NT2/D1 (cell line): Measurements from ENCODE around the gene PDE6B.

ENCODE experiments used
- DNase-seq: peaks from one replicate; pipeline ENCODE4 v3.0.0-alpha.2; 2011; ENCODE audit warnings: low read depth, low spot score
- H3K27me3 ChIP-seq: 2 replicates; pipeline ENCODE4 v1.6.0; 2011; ENCODE audit warnings: mild to moderate bottlenecking; ENCODE audit not compliant: insufficient read length, insufficient read depth
- H3K36me3 ChIP-seq: 2 replicates; pipeline ENCODE4 v1.6.1; 2011; ENCODE audit warnings: mild to moderate bottlenecking, low read length, mixed read lengths; ENCODE audit not compliant: insufficient read depth, insufficient read length
- H3K4me1 ChIP-seq: 2 replicates; pipeline ENCODE4 v1.5.1; 2011; ENCODE audit not compliant: insufficient read depth, insufficient read length
- H3K4me3 ChIP-seq: 2 replicates; pipeline ENCODE4 v1.5.1; 2011; ENCODE audit warnings: low read depth; ENCODE audit not compliant: insufficient read length
- H3K9ac ChIP-seq: 2 replicates; pipeline ENCODE4 v1.6.0; 2011; ENCODE audit warnings: low read depth; ENCODE audit not compliant: insufficient read length
- H3K9me3 ChIP-seq: 2 replicates; pipeline ENCODE4 v1.5.1; 2011; ENCODE audit warnings: mild to moderate bottlenecking, low read length; ENCODE audit not compliant: insufficient read depth
- SUZ12 ChIP-seq: IDR thresholded peaks from 2 replicates; pipeline ENCODE4 v1.6.1; 2011; ENCODE audit not compliant: insufficient read length, insufficient read depth; ENCODE audit errors: extremely low read depth
- YY1 ChIP-seq: IDR thresholded peaks from 2 replicates; pipeline ENCODE4 v1.6.1; 2011; ENCODE audit not compliant: insufficient read length, insufficient read depth
- ZNF274 ChIP-seq: IDR thresholded peaks from 2 replicates; pipeline ENCODE4 v1.6.1; 2011; ENCODE audit warnings: mild to moderate bottlenecking, low read depth, low read length

Gene PDE6B

DNA sequence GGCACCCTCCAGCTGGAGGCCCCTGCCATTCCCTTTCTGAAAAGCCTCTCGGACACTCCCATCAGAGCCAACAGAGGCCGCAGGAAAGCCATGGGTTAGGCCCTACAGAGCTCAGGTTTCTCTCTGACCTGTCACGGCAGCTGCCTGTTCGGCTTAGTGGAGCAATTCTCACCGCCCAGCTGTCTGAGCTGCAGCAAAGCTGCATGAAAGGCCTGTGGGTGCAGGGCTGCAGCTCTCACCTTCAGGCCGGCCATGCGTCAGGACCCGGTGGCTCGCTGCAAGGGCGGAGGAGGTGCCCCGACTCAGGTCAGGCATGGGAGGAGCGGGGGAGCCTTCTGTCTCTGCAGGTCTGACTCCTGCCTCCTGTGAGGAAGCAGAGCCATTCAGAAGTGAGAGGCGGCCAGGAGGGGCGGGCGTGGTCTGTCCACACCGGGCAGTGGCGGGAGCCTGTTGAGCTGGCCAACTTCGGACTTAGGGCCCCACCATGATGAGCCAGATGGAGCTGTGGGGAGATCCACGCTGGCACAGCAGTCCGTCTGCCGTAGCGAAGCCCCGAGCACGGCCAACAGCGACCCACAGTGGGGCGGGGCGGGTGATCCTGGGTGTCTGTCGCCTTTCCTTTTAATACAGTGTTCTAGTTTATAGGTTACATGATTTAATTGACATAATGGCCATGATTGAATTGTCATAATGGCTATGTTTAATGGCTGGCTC, 23.4 kb downstream of the PDE6B start:
- DNase-seq, result no peak
- no peak overlapping the region for H3K4me3 ChIP-seq
- no peaks in the 10 kb centered on the region for H3K36me3 ChIP-seq
- peaks cover 16% of the 10 kb centered on the region for H3K4me1 ChIP-seq
- H3K9ac ChIP-seq, result peak overlapping the region; percentile 68
- H3K27me3 ChIP-seq, result no peaks in the 10 kb centered on the region
- H3K9me3 ChIP-seq, result no peaks in the 10 kb centered on the region
- TF ChIP-seq YY1, result no peak

DNA sequence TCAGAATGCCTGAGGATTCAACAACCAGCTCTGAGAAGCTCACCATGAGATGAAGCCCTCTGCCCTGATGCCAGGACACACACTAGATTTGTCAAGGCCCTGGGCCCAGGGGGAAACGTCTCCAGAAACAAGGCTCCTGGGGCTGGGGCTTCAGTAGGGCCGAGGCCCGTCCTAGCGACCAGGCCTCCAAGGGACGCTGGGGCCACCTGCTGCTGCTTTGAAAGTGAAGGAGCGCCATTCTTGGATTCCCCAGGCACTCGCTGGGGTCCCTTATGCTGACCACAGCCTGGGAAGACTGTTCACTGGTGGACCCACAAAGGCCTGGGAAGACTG, 23.9 kb downstream of the PDE6B start:
- Histone ChIP-seq H3K9me3 (no peaks in the 10 kb centered on the region), H3K4me3 (no peak overlapping the region), H3K4me1 (peaks cover 18% of the 10 kb centered on the region), H3K9ac (no peak overlapping the region), H3K27me3 (no peaks in the 10 kb centered on the region), H3K36me3 (no peaks in the 10 kb centered on the region)
- no peak for DNase-seq
- TF ChIP-seq YY1, result no peak
- TF ChIP-seq SUZ12, result no peak
- no peak for TF ChIP-seq ZNF274

DNA sequence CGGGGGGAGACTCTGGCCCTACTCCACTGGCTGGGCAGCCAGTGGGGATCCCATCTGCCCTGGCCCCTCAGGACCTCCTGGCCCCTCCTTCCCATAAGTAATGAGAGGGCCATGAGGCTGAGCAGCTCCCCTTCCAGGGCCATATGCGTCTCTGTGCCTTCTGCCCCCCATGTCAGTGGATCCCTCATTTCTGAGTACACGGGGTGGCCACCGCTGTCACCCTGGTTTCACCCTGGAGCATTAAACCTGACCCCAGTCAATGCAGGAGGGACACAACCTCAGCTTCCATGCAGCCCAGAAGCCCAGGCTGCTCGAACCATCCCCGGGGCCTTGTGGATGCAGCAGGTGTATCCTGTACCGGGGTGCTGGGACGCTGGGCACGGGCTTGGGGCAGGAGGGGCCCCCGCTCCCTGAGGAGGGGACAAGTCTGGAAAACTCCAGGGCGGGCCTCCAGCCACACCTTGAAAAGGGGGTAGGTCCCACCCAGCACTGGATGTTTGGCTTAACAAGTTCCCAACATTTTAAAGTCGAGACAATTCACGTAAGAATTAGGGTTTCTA, 24.5 kb downstream of the PDE6B start:
- Histone ChIP-seq H3K4me1 (peaks cover 23% of the 10 kb centered on the region), H3K27me3 (no peaks in the 10 kb centered on the region), H3K9me3 (no peaks in the 10 kb centered on the region), H3K4me3 (no peak overlapping the region), H3K9ac (no peak overlapping the region), H3K36me3 (no peaks in the 10 kb centered on the region)
- DNase-seq, result no peak
- TF ChIP-seq SUZ12, result no peak
- TF ChIP-seq YY1, result no peak
- TF ChIP-seq ZNF274, result no peak

DNA sequence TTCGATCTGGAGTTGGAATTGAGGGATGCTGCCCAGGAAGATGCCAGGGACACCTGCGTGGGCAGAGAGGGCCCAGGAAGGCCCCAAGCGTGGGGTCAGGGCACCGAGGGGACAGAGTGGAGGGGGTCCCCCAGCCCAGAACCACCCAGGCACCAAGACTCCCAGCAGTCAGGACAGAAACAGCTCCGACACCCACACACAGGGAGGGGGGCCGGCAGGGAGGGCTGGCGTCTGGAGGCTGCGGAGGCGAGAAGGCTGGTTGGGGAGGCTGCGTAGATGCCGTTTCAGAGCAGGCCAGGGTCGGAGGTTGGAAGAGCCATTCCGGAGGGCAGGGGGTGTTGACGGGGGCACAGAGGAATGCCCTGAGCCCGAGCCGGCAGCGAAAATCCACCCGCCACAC, 25.1 kb downstream of the PDE6B start:
- H3K9me3 ChIP-seq, result no peaks in the 10 kb centered on the region
- no peak overlapping the region for H3K9ac ChIP-seq
- no peaks in the 10 kb centered on the region for H3K27me3 ChIP-seq
- TF ChIP-seq ZNF274 (no peak), SUZ12 (no peak), YY1 (no peak)
- no peak overlapping the region for H3K4me3 ChIP-seq
- H3K4me1 ChIP-seq, result peaks cover 29% of the 10 kb centered on the region
- no peaks in the 10 kb centered on the region for H3K36me3 ChIP-seq
- no peak for DNase-seq

DNA sequence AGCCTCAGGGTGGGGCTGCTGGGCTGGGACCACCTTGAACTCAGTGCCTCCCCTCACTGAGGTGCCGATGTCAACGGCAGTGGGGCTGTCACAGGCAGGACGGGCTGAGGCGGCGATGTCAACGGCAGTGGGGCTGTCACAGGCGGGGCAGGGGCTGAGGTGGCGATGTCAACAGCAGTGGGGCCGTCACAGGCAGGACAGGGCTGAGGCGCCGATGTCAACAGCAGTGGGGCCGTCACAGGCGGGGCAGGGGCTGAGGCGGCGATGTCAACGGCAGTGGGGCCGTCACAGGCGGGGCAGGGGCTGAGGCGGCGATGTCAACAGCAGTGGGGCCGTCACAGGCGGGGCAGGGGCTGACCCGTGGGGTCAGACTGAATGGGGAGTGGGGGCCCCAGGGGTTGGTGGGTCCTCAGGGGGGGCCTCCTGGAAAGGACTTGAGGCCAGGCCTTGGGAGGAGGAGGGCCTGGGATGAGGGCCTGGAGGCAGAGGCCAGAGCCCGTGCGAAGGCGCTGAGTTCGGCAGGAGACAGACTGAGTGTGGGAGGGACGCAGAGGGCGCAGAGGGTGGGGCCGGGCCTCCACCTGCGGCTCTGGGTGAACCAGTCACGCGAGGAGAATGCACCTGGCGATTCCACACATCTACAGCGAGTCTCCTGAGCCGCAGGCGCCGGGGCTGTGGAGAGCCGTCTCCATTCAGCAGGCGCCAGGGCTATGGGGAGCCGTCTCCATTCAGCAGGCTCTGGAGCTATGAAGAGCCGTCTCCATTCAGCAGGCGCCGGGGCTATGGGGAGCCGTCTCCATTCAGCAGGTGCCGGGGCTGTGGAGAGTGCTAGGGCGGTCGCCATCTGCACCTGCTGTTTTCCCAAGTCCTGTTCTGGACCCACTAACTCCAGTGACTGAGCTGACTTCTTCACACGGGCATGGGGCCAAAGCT, 25.8 kb downstream of the PDE6B start:
- DNase-seq, result no peak
- no peaks in the 10 kb centered on the region for H3K27me3 ChIP-seq

DNA sequence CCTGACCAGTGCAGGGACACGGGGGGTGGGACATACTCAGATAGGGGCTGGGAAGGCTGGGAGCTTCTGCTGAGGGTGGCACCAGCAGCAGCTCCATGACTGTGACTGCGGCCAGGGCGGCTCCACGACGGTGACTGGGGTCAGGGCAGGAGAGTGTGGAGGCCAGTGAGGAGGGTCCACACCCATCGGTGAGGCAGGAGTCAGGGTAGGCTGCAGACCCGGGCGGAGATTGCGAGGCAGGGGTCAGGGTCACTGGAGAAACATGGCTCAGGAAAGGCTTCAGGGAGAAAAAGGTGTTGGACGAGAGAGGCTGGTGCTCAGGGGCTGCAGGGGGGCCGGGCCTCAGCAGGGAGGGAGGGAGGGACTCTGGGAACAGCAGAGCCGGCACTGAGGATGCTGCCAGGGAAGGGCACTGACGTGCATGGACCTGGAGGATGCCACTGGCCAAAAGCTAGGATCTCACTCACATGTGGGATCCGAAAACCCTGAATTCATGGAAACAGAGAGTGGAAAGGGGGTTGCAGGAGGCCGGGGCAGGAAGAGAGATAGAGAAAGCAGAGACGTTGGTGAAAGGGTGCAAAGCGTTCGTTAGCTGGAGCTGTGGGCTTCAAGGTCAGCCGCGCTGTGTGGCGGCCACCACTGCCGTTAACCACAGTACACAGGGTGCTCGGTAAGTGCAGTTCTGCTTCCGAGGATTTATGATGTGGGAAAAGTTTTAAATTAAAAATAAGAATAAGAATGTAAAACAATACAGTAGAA, 26.7 kb downstream of the PDE6B start:
- H3K9me3 ChIP-seq, result no peaks in the 10 kb centered on the region
- no peak overlapping the region for H3K9ac ChIP-seq
- H3K4me1 ChIP-seq, result peaks cover 34% of the 10 kb centered on the region
- H3K4me3 ChIP-seq, result no peak overlapping the region
- H3K36me3 ChIP-seq, result peaks cover 2% of the 10 kb centered on the region
- DNase-seq, result no peak
- TF ChIP-seq YY1 (no peak), ZNF274 (no peak), SUZ12 (no peak)
- no peaks in the 10 kb centered on the region for H3K27me3 ChIP-seq

More for the DNA sequence above, 25.8 kb downstream of the PDE6B start:
- Histone ChIP-seq H3K4me3 (no peak overlapping the region), H3K9ac (no peak overlapping the region), H3K36me3 (peaks cover 2% of the 10 kb centered on the region), H3K4me1 (peaks cover 34% of the 10 kb centered on the region), H3K9me3 (no peaks in the 10 kb centered on the region)
- TF ChIP-seq ZNF274, result no peak
- TF ChIP-seq YY1, result no peak
- no peak for TF ChIP-seq SUZ12
